Ovary (tissue), 9 donors: Measurements from ENCODE around the gene NAT8L. TPM values are rescaled to one million over a fixed set of nuclear protein-coding genes. Genes with fewer than 3 reads are reported as not detected.

Experiments
- DNase-seq, 5 donors: peaks; one replicate each; pipeline ENCODE4 v3.0.0-alpha.2; 2019 to 2020
- H3K27ac ChIP-seq, 2 donors: fragments of 200-600 bp; one replicate each; pipeline versions ENCODE4 v1.5.1 to v1.8.0; 2019 to 2022
- H3K27me3 ChIP-seq: fragments of 200-600 bp; one replicate; pipeline ENCODE4 v1.8.0; 2022
- H3K36me3 ChIP-seq: fragments of 200-600 bp; sonication (generic); one replicate; pipeline ENCODE4 v1.5.1; 2019
- H3K4me1 ChIP-seq: one replicate; pipeline ENCODE4 v1.8.1; 2013; ENCODE audit warnings: mild to moderate bottlenecking, moderate library complexity; ENCODE audit not compliant: insufficient read depth
- H3K4me3 ChIP-seq: fragments of 200-600 bp; sonication (generic); one replicate; pipeline ENCODE4 v1.5.1; 2017
- H3K9me3 ChIP-seq, 2 donors: fragments of 200-600 bp in 1 of 2; sonication (generic) in 1 of 2; one replicate each; pipeline versions ENCODE4 v1.5.1 to v1.8.1; 2013 to 2019; ENCODE audit warnings: mild to moderate bottlenecking in 1 of 2, moderate library complexity in 1 of 2
- EP300 ChIP-seq: sonication (generic); formaldehyde crosslinking; IDR thresholded peaks from one replicate; pipeline ENCODE4 v1.6.1; 2017; ENCODE audit warnings: antibody characterized with exemption
- POLR2A ChIP-seq: fragments of 450-650 bp; IDR thresholded peaks from one replicate; pipeline ENCODE4 v1.6.1; 2017; ENCODE audit warnings: antibody characterized with exemption, mild to moderate bottlenecking, moderate library complexity
- WGBS, 3 donors: extraction: QIAGEN DNeasy Blood & Tissue Kit in 1 of 3; methylation state at CpG; one replicate each; pipeline versions ENCODE4 v1.1.5 to v1.1.7; 2013 to 2017; 5-methylcytosine and 5-hydroxymethylcytosine counted together
- intact Hi-C, 4 donors: fragments of 100-400 bp; cut with DNase I; formaldehyde crosslinking; loops; one replicate each; pipeline versions ENCODE4 v1.11.0 to v1.15.1; 2022 to 2023
- polyA plus RNA-seq, 2 donors: library from polyadenylated mRNA; stranded (reverse); fragments of 200-250 nt in 1 of 2; fragments of 350-450 nt in 1 of 2; fragmentation: Illumina TruSeq in 1 of 2; extraction: RNeasy Lipid Tissue Mini Kit (QIAGEN cat#74804) in 1 of 2; gene quantifications; one replicate each; pipeline ENCODE4 v1.2.3, GENCODE V29; 2013 to 2014
- total RNA-seq, 7 donors: library from RNA; depleted of rRNA in 2 of 7; stranded (reverse); fragments of >200 nt in 2 of 7; fragmentation: NEBNext Ultra II Directional in 3 of 7; extraction: Animal tissue kit (Norgen Biotek cat#: 25700) in 3 of 7; gene quantifications; one replicate each; pipeline versions ENCODE4 v1.1.0 to v1.2.4, GENCODE V29; 2016 to 2023
- TF ChIP-seq, protein P1 (sequence below), 3 donors: fragments of 450-650 bp in 2 of 3; fragments of 200-600 bp in 1 of 3; IDR thresholded peaks; one replicate each; pipeline versions ENCODE4 v1.5.1 to v1.8.0; 2016 to 2022; ENCODE audit warnings: antibody characterized with exemption in 3 of 3, mild to moderate bottlenecking in 1 of 3
- donor health status: DM: no; HTN: no; CAD: no; lungs with moderate emphysema.
- donor health status: DM: no; HTN: no; CAD: no.
- donor health status: Bipolar disorder and iron deficiency.
- donor health status: DM: yes; HTN: yes; CAD: no.
- donor health status: DM: no; HTN: no; CAD: no.
- donor health status: DM: yes; HTN: yes; CAD: no.

The NAT8L gene
- total and polyA plus RNA-seq, 9 donors: 0.24 to 4.1 (median 1.3) TPM

DNA sequence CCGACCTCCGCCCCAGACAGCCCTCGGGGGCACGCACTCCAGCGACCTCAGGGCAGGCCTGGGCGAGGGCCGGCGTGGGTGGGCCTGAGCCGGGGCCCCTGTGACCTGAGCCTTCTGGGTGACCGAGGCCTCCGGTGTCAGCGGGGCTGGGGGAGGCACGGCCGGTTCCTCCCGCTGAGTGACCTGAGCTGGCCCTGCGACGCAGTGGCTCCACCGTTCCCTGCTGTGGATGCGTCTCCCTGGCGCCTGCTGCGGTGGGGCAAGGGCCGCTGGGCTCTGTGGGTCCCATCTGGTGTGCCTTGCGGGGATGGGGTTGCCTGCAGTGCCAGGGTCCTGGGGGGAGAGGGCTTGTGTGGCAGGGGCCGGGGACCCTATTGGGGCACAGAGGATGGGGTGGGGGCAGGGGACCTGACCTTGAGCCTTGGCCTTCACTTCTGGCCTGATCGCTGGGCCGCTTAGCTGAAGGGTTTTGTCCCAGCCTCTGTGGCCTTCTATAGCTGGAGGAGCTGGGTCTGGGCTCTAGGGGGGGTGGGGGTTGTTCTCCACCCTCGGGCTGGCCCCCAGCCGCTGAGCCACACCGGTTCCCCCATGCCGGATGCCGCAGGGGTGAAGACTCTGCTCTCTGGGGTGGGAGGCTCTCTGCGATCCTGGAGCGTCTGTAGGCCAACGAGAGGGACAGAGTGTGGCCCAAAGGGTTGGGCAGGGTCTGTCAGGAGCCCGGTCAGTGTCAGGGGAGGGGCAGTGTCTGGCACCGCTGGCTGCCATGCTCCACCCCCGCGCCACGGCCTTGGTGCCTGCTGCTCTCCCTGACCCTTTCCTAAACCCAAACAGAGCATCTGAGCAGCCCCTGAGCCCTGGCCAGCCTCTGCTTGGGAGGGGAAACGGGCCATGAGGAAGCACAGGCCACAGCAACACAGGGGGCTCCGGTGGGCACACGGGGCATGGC lies 2.3 kb downstream of the NAT8L start:
- peak in 2 of 5 donors; percentile 12 to 36 for DNase-seq
- intact Hi-C loops: no loop called here
- TF ChIP-seq EP300: no peak
- TF ChIP-seq, protein P1, sequence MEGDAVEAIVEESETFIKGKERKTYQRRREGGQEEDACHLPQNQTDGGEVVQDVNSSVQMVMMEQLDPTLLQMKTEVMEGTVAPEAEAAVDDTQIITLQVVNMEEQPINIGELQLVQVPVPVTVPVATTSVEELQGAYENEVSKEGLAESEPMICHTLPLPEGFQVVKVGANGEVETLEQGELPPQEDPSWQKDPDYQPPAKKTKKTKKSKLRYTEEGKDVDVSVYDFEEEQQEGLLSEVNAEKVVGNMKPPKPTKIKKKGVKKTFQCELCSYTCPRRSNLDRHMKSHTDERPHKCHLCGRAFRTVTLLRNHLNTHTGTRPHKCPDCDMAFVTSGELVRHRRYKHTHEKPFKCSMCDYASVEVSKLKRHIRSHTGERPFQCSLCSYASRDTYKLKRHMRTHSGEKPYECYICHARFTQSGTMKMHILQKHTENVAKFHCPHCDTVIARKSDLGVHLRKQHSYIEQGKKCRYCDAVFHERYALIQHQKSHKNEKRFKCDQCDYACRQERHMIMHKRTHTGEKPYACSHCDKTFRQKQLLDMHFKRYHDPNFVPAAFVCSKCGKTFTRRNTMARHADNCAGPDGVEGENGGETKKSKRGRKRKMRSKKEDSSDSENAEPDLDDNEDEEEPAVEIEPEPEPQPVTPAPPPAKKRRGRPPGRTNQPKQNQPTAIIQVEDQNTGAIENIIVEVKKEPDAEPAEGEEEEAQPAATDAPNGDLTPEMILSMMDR (IDR thresholded peaks at IDR 0.05): no peak
- no peak for TF ChIP-seq POLR2A
- 72 to 82% (median 81%) methylated on average over 32 to 42 of the region's 42 CpGs for WGBS, 3 donors
- Histone ChIP-seq H3K9me3 (no peaks in the 10 kb centered on the region), H3K27ac (no peak overlapping the region), H3K27me3 (peaks cover 2% of the 10 kb centered on the region), H3K4me3 (no peak overlapping the region), H3K36me3 (no peaks in the 10 kb centered on the region), H3K4me1 (peaks cover 2% of the 10 kb centered on the region)

- Histone ChIP-seq H3K27me3 (peaks cover 2% of the 10 kb centered on the region), H3K27ac (no peak overlapping the region), H3K9me3 (no peaks in the 10 kb centered on the region), H3K36me3 (no peaks in the 10 kb centered on the region), H3K4me3 (no peak overlapping the region), H3K4me1 (peaks cover 2% of the 10 kb centered on the region)
- TF ChIP-seq EP300: no peak
- TF ChIP-seq POLR2A: no peak
- TF ChIP-seq, protein P1 (IDR thresholded peaks at IDR 0.05): no peak
- DNase-seq: peak in 1 of 5 donors; percentile 9
- intact Hi-C loops: no loop called here
- 87 to 94% (median 92%) methylated on average over 9 to 11 of the region's 11 CpGs for WGBS, 3 donors
These were observed 3.2 kb downstream of the NAT8L start for GRCh38 chr4:2062168-2062807.

DNA sequence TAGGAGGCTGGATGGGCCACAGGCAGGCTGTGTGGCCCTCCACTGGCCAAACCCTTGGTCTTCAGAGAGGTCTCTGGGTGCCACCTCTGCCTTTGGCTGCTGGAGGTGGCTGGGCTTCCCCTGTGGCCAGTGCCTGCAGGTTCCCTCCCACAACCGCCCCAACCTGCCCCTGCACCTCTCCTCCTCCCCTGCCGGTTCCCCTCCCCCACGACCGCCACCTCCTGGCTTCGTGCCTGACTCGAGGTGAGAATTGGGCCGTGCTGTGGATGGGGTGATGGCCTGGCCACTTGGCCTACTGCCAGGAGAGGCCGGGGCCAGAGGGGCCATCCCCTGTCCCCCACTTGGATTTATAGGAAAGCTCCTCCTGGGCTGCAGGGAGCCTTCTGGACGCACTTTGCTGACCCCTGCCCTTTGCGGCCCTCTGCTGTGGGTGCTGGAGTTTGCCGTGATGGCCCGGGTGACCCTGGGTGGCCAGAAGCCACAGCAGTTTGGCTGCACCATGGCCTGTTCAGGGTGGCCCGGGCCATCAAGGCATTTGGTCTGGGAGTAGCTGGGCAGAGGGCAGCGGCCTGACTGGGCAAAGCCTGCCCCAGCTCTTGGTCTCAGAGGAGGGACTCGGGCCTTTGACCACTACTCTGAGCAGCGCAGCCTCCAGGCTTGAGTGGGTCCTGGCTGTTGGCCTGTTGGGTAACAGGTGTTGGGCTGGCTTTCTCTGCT lies 3.8 kb downstream of the NAT8L start:
- H3K27ac ChIP-seq: no peak overlapping the region
- peaks cover 2% of the 10 kb centered on the region for H3K27me3 ChIP-seq
- no peaks in the 10 kb centered on the region for H3K36me3 ChIP-seq
- peaks cover 2% of the 10 kb centered on the region for H3K4me1 ChIP-seq
- no peaks in the 10 kb centered on the region for H3K9me3 ChIP-seq
- WGBS, 3 donors: 68 to 76% (median 72%) methylated on average over 13 to 16 of the region's 16 CpGs
- TF ChIP-seq, protein P1 (IDR thresholded peaks at IDR 0.05): no peak
- no peak for TF ChIP-seq EP300
- no peak for TF ChIP-seq POLR2A
- peak in 3 of 5 donors; percentile 19 to 34 (median 26) for DNase-seq
- intact Hi-C loops: no loop called here
- no peak overlapping the region for H3K4me3 ChIP-seq

DNA sequence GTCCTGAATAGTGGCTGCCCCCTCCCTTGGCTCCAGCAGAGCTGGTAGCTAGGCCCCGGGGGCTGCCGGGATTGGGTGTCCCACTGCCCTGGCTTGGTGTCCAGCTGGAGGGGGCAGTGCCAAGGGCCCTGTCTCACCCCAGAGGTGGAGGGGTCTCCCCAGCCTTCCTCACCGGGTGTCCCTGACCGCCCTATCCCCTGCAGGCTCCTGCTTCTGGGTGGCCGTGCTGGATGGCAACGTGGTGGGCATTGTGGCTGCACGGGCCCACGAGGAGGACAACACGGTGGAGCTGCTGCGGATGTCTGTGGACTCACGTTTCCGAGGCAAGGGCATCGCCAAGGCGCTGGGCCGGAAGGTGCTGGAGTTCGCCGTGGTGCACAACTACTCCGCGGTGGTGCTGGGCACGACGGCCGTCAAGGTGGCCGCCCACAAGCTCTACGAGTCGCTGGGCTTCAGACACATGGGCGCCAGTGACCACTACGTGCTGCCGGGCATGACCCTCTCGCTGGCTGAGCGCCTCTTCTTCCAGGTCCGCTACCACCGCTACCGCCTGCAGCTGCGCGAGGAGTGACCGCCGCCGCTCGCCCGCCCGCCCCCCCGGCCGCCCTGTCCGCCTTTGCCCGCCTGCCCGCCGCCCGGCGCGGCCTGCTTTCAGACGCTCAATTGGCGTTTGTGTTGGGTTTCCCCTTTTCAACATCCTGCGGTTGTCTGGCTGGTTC lies 4.6 kb downstream of the NAT8L start:
- Histone ChIP-seq H3K27ac (no peak overlapping the region), H3K4me1 (no peaks in the 10 kb centered on the region), H3K9me3 (no peaks in the 10 kb centered on the region), H3K27me3 (peaks cover 2% of the 10 kb centered on the region), H3K4me3 (no peak overlapping the region), H3K36me3 (no peaks in the 10 kb centered on the region)
- WGBS, 3 donors: 96 to 97% (median 97%) methylated on average over 47 to 53 of the region's 53 CpGs
- intact Hi-C loops: no loop called here
- DNase-seq: peak in 1 of 5 donors; percentile 15
- TF ChIP-seq, protein P1 (IDR thresholded peaks at IDR 0.05): no peak
